SK-N-SH treated with all-trans-retinoic acid at 6 μM for 48 hours (cell line): ENCODE results near the gene ABT1.

Source experiments
- ATAC-seq: fragments of 200-7000 bp; cut with Tn5 transposase; 3 replicates; pipeline ENCODE4 v1.9.1; 2020; ENCODE audit warnings: mild to moderate bottlenecking, moderate library complexity
- ARNTL ChIP-seq: fragments of 450-650 bp; formaldehyde crosslinking; IDR thresholded peaks from 2 replicates; pipeline ENCODE4 v1.5.0; 2020; ENCODE audit warnings: low read depth, mild to moderate bottlenecking, moderate library complexity, borderline replicate concordance
- BACH2 ChIP-seq: fragments of 250-450 bp; sonication (Bioruptor Pico); IDR thresholded peaks from 2 replicates; pipeline ENCODE4 v1.9.0; 2021; ENCODE audit warnings: mild to moderate bottlenecking, borderline replicate concordance
- CSRNP3 ChIP-seq: fragments of 250-450 bp; sonication (Bioruptor Pico); IDR thresholded peaks from 2 replicates; pipeline ENCODE4 v1.5.1; 2021; ENCODE audit warnings: mild to moderate bottlenecking, moderate library complexity
- ESRRG ChIP-seq: fragments of 250-450 bp; sonication (Bioruptor Pico); IDR thresholded peaks from 2 replicates; pipeline ENCODE4 v1.6.1; 2021; ENCODE audit warnings: mild to moderate bottlenecking
- GLIS3 ChIP-seq: fragments of 250-450 bp; sonication (Bioruptor Pico); IDR thresholded peaks from 2 replicates; pipeline ENCODE4 v1.5.0; 2020; ENCODE audit warnings: mild to moderate bottlenecking, moderate library complexity
- ISL1 ChIP-seq: fragments of 250-450 bp; sonication (Bioruptor Pico); IDR thresholded peaks from 2 replicates; pipeline ENCODE4 v2.1.2; 2022; ENCODE audit warnings: mild to moderate bottlenecking, moderate library complexity
- OSR1 ChIP-seq: fragments of 250-450 bp; sonication (Bioruptor Pico); IDR thresholded peaks from 2 replicates; pipeline ENCODE4 v1.8.0; 2022; ENCODE audit warnings: moderate library complexity, mild to moderate bottlenecking, inconsistent platforms
- PATZ1 ChIP-seq: fragments of 250-450 bp; sonication (Bioruptor Pico); IDR thresholded peaks from 2 replicates; pipeline ENCODE4 v1.8.0; 2020; ENCODE audit warnings: mild to moderate bottlenecking, moderate library complexity, borderline replicate concordance
- PPARA ChIP-seq: fragments of 250-450 bp; sonication (Bioruptor Pico); IDR thresholded peaks from 2 replicates; pipeline ENCODE4 v1.5.0; 2020; ENCODE audit warnings: mild to moderate bottlenecking, borderline replicate concordance
- RARB ChIP-seq: fragments of 250-450 bp; sonication (Bioruptor Pico); IDR thresholded peaks from 2 replicates; pipeline ENCODE4 v1.8.0; 2021; ENCODE audit warnings: mild to moderate bottlenecking, moderate library complexity
- SNAI2 ChIP-seq: fragments of 250-450 bp; sonication (Bioruptor Pico); IDR thresholded peaks from 2 replicates; pipeline ENCODE4 v1.5.0; 2020; ENCODE audit warnings: mild to moderate bottlenecking, moderate library complexity
- TCF4 ChIP-seq: fragments of 250-450 bp; sonication (Bioruptor Pico); IDR thresholded peaks from 2 replicates; pipeline ENCODE4 v1.8.0; 2021; ENCODE audit warnings: mild to moderate bottlenecking, moderate library complexity, borderline replicate concordance
- TOX ChIP-seq: fragments of 250-450 bp; sonication (Bioruptor Pico); IDR thresholded peaks from 2 replicates; pipeline ENCODE4 v1.8.0; 2021; ENCODE audit warnings: mild to moderate bottlenecking, moderate library complexity, borderline replicate concordance
- ZC3H10 ChIP-seq: fragments of 250-450 bp; sonication (Bioruptor Pico); IDR thresholded peaks from 2 replicates; pipeline ENCODE4 v1.5.1; 2021; ENCODE audit warnings: mild to moderate bottlenecking, moderate library complexity
- ZFP3 ChIP-seq: fragments of 250-450 bp; sonication (Bioruptor Pico); IDR thresholded peaks from 2 replicates; pipeline ENCODE4 v1.5.0; 2020; ENCODE audit warnings: mild to moderate bottlenecking, moderate library complexity
- ZFP30 ChIP-seq: fragments of 450-650 bp; formaldehyde crosslinking; IDR thresholded peaks from 2 replicates; pipeline ENCODE4 v1.5.0; 2022; ENCODE audit warnings: mild to moderate bottlenecking, moderate library complexity
- ZNF565 ChIP-seq: fragments of 450-650 bp; formaldehyde crosslinking; conservative IDR thresholded peaks from 2 replicates; pipeline ENCODE4 v1.5.0; 2020; ENCODE audit warnings: low read depth, mild to moderate bottlenecking, moderate library complexity
- ZNF70 ChIP-seq: fragments of 450-650 bp; formaldehyde crosslinking; IDR thresholded peaks from 2 replicates; pipeline ENCODE4 v1.5.0; 2020; ENCODE audit warnings: mild to moderate bottlenecking, moderate library complexity
- TF ChIP-seq, protein P1 (sequence below): fragments of 250-450 bp; sonication (Bioruptor Pico); IDR thresholded peaks from 2 replicates; pipeline ENCODE4 v1.8.0; 2021; ENCODE audit warnings: low read depth, mild to moderate bottlenecking, moderate library complexity, borderline replicate concordance

Gene ABT1

GRCh38 chr6:26570027-26570809 lies 26.5 kb upstream of the ABT1 start (continued):
- no peak for TF ChIP-seq ZNF565
- no peak for TF ChIP-seq ZFP30 (CRISPR knock-in tag)
- TF ChIP-seq OSR1 (CRISPR knock-in tag) = no peak
- TF ChIP-seq BACH2 (CRISPR knock-in tag) = no peak
- TF ChIP-seq ESRRG = no peak
- TF ChIP-seq, protein P1, sequence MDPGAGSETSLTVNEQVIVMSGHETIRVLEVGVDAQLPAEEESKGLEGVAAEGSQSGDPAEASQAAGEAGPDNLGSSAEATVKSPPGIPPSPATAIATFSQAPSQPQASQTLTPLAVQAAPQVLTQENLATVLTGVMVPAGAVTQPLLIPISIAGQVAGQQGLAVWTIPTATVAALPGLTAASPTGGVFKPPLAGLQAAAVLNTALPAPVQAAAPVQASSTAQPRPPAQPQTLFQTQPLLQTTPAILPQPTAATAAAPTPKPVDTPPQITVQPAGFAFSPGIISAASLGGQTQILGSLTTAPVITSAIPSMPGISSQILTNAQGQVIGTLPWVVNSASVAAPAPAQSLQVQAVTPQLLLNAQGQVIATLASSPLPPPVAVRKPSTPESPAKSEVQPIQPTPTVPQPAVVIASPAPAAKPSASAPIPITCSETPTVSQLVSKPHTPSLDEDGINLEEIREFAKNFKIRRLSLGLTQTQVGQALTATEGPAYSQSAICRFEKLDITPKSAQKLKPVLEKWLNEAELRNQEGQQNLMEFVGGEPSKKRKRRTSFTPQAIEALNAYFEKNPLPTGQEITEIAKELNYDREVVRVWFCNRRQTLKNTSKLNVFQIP = no peak
- no peak for TF ChIP-seq PPARA (CRISPR knock-in tag)
- no peak for TF ChIP-seq GLIS3 (CRISPR knock-in tag)
- TF ChIP-seq ZC3H10 (CRISPR knock-in tag) = no peak

- peak; percentile 72 for ATAC-seq
- 0 out of 2 replicates have a peak, but pooled peaks have one; percentile 36 for TF ChIP-seq GLIS3 (CRISPR knock-in tag)
- TF ChIP-seq PATZ1 (CRISPR knock-in tag) = no peak
- no peak for TF ChIP-seq SNAI2 (CRISPR knock-in tag)
Measured at GRCh38 chr6:26571592-26572296, 25.0 kb upstream of the ABT1 start.

GRCh38 chr6:26575494-26575939 lies 21.2 kb upstream of the ABT1 start:
- no peak for TF ChIP-seq TCF4 (CRISPR knock-in tag)
- TF ChIP-seq ZFP30 (CRISPR knock-in tag) = no peak
- TF ChIP-seq ESRRG = no peak
- no peak for TF ChIP-seq ZC3H10 (CRISPR knock-in tag)
- no peak for TF ChIP-seq CSRNP3 (CRISPR knock-in tag)
- TF ChIP-seq SNAI2 (CRISPR knock-in tag) = no peak
- no peak for TF ChIP-seq PPARA (CRISPR knock-in tag)
- no peak for TF ChIP-seq TOX (CRISPR knock-in tag)
- no peak for TF ChIP-seq RARB (CRISPR knock-in tag)
- no peak for TF ChIP-seq ZNF70 (CRISPR knock-in tag)
- ATAC-seq = no peak

DNA sequence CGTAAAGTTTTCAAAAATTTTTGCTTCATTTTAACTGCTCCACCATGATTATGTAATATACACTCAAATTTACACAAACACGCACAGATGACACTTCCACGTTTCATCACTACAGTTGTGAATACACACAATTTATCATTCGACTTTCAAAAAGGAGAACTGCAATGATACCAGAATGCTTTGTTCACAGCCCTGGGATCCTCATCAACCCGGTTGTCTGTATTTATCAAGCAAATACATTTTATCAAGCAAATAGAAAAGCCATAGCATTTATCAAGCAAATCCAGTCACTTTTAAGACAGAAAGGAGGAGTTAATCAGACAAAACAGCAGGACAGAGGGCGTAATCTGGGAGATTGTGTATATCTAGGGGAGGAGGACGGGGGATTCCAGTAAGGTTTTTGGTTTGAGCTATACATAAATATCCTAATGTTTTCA lies 20.3 kb upstream of the ABT1 start:
- no peak for ATAC-seq
- no peak for TF ChIP-seq CSRNP3 (CRISPR knock-in tag)
- TF ChIP-seq ZFP3 (CRISPR knock-in tag) = no peak
- TF ChIP-seq ZNF70 (CRISPR knock-in tag) = no peak
- no peak for TF ChIP-seq ISL1 (CRISPR knock-in tag)
- TF ChIP-seq ZFP30 (CRISPR knock-in tag) = no peak
- no peak for TF ChIP-seq PATZ1 (CRISPR knock-in tag)
- TF ChIP-seq ARNTL (CRISPR knock-in tag) = no peak
- no peak for TF ChIP-seq OSR1 (CRISPR knock-in tag)
